OCI-LY3 (cell line): ENCODE measurements around the gene C17orf50.

Experiments
- EZH2phosphoT487 ChIP-seq: fragments of 200-600 bp; shearing (Covaris generic); IDR thresholded peaks from 2 replicates; pipeline ENCODE4 v1.6.1; 2018; ENCODE audit warnings: antibody characterized with exemption, mixed run types, low read depth
- TF ChIP-seq, protein P1 (sequence below): fragments of 200-600, 300-600 bp; sonication (generic); IDR thresholded peaks from 2 replicates; pipeline ENCODE4 v1.5.1; 2014; ENCODE audit warnings: antibody characterized with exemption, low read length, low read depth

DNA sequence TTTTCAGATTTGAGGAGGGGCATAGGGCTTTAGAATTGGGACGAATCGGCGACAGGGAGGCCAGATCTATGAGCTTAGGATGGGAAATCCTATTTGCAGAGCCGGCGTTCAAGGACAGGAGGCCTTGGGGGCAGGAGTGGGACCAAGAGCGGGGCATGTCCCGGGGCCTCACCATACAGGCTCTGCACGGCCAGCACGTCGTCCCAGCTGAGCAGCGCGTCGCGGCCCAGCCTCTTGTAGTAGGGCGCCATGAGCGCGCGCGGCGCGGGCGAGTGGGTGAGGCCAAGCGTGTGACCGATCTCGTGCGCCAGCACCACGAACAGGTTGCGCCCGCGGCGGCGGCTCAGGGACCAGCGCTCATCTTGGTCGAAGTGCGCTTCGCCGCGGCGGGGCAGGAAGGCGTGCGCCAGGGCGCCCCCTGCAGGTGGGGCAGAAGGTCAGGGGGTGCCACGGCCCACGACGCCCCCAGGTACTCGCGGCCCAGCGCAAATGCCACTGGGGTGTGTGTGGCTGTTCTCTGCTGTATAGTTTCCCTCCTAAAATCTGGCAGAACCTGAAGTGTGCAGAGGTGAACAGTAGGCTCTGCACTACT lies 9.3 kb downstream of the C17orf50 start:
- TF ChIP-seq, protein P1, sequence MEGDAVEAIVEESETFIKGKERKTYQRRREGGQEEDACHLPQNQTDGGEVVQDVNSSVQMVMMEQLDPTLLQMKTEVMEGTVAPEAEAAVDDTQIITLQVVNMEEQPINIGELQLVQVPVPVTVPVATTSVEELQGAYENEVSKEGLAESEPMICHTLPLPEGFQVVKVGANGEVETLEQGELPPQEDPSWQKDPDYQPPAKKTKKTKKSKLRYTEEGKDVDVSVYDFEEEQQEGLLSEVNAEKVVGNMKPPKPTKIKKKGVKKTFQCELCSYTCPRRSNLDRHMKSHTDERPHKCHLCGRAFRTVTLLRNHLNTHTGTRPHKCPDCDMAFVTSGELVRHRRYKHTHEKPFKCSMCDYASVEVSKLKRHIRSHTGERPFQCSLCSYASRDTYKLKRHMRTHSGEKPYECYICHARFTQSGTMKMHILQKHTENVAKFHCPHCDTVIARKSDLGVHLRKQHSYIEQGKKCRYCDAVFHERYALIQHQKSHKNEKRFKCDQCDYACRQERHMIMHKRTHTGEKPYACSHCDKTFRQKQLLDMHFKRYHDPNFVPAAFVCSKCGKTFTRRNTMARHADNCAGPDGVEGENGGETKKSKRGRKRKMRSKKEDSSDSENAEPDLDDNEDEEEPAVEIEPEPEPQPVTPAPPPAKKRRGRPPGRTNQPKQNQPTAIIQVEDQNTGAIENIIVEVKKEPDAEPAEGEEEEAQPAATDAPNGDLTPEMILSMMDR, result peak; percentile 52
- TF ChIP-seq EZH2phosphoT487, result no peak
